Neural crest cell (in vitro differentiated cells): ENCODE measurements around the gene ZNF70. TPM values are rescaled to one million over a fixed set of nuclear protein-coding genes. Genes with fewer than 3 reads are reported as not detected.

Source experiments
- DNase-seq: peaks from one replicate; pipeline ENCODE4 v3.0.0; 2021; ENCODE audit warnings: low read depth, mixed read lengths, low spot score
- H3K27ac Mint-ChIP-seq: one replicate; pipeline ENCODE4 v1.8.0; 2021; ENCODE audit warnings: mild to moderate bottlenecking, mixed read lengths; ENCODE audit not compliant: unreplicated experiment
- H3K27me3 Mint-ChIP-seq: 2 replicates; pipeline ENCODE4 v1.8.0; 2021; ENCODE audit warnings: low read depth, mild to moderate bottlenecking, mixed read lengths
- H3K36me3 Mint-ChIP-seq: 2 replicates; pipeline ENCODE4 v1.8.0; 2021; ENCODE audit warnings: low read depth, mild to moderate bottlenecking, mixed read lengths
- H3K4me1 Mint-ChIP-seq: 2 replicates; pipeline ENCODE4 v1.8.0; 2021; ENCODE audit warnings: mixed read lengths
- H3K4me3 Mint-ChIP-seq: one replicate; pipeline ENCODE4 v1.8.0; 2021; ENCODE audit warnings: mild to moderate bottlenecking, mixed read lengths
- H3K9me3 Mint-ChIP-seq: 2 replicates; pipeline ENCODE4 v1.8.0; 2021; ENCODE audit warnings: mixed read lengths
- CTCF ChIP-seq: fragments of 200-600 bp; sonication (generic); conservative IDR thresholded peaks from 2 replicates; pipeline ENCODE4 v1.5.0; 2021; ENCODE audit warnings: antibody characterized with exemption, mild to moderate bottlenecking
- long read RNA-seq: library from polyadenylated mRNA; unstranded; transcript quantifications from one replicate; pipeline ENCODE4 v2.0.0, GENCODE V29; 2020
- total RNA-seq: library from RNA; stranded (reverse); gene quantifications from 2 replicates; pipeline ENCODE4 v1.2.1, GENCODE V29; 2021

ZNF70 gene
- total RNA-seq: 11.4 and 13.0 TPM in 2 replicates
- long read RNA-seq, partial matches to known transcripts: 0 of 1 reads
- long read RNA-seq, other reads (novel, unspliced or antisense): 1 of 1 reads

GRCh38 chr22:23750714-23751440 lies at the start of gene ZNF70:
TSS of gene ZNF70 (minus strand) at chr22:23751112. CDS start at chr22:23745140, 5,972 bp downstream.
- Mint-ChIP-seq H3K4me1 (peaks cover 21% of the 10 kb centered on the region), H3K36me3 (peaks cover 2% of the 10 kb centered on the region), H3K27ac (no peak within 1 kb of the TSS), H3K27me3 (no peaks in the 10 kb centered on the region), H3K9me3 (no peaks in the 10 kb centered on the region), H3K4me3 (peak within 1 kb of the TSS; percentile 89)
- DNase-seq: peak; percentile 74
- peak; percentile 37 for TF ChIP-seq CTCF

- no peaks in the 10 kb centered on the region for H3K27me3 Mint-ChIP-seq
- no peaks in the 10 kb centered on the region for H3K9me3 Mint-ChIP-seq
- no peak for TF ChIP-seq CTCF
- H3K4me3 Mint-ChIP-seq: no peak overlapping the region
- H3K4me1 Mint-ChIP-seq: no peaks in the 10 kb centered on the region
- no peak overlapping the region for H3K27ac Mint-ChIP-seq
- DNase-seq: no peak
- H3K36me3 Mint-ChIP-seq: peaks cover 22% of the 10 kb centered on the region
Measured at GRCh38 chr22:23796461-23796860, 45.5 kb upstream of the ZNF70 start.

- peak overlapping the region; percentile 76 for H3K27ac Mint-ChIP-seq
- DNase-seq: no peak
- no peaks in the 10 kb centered on the region for H3K9me3 Mint-ChIP-seq
- no peak overlapping the region for H3K4me3 Mint-ChIP-seq
- no peaks in the 10 kb centered on the region for H3K27me3 Mint-ChIP-seq
- peaks cover 14% of the 10 kb centered on the region for H3K4me1 Mint-ChIP-seq
- peaks cover 18% of the 10 kb centered on the region for H3K36me3 Mint-ChIP-seq
- TF ChIP-seq CTCF: no peak
Measured at GRCh38 chr22:23793326-23793725, 42.4 kb upstream of the ZNF70 start.

- Mint-ChIP-seq H3K27me3 (no peaks in the 10 kb centered on the region), H3K27ac (no peak overlapping the region), H3K9me3 (no peaks in the 10 kb centered on the region), H3K36me3 (peaks cover 13% of the 10 kb centered on the region), H3K4me1 (peaks cover 24% of the 10 kb centered on the region), H3K4me3 (no peak overlapping the region)
- no peak for TF ChIP-seq CTCF
- DNase-seq: no peak
Measured at GRCh38 chr22:23791738-23792645, 41.1 kb upstream of the ZNF70 start.

- TF ChIP-seq CTCF: no peak
- DNase-seq: no peak
- peak overlapping the region; percentile 31 for H3K4me3 Mint-ChIP-seq
- H3K36me3 Mint-ChIP-seq: peaks cover 6% of the 10 kb centered on the region
- H3K9me3 Mint-ChIP-seq: no peaks in the 10 kb centered on the region
- H3K27me3 Mint-ChIP-seq: no peaks in the 10 kb centered on the region
- peaks cover 31% of the 10 kb centered on the region for H3K4me1 Mint-ChIP-seq
- no peak overlapping the region for H3K27ac Mint-ChIP-seq
Measured at GRCh38 chr22:23790819-23791737, 40.2 kb upstream of the ZNF70 start.
